Peyer's patch (tissue), 4 donors: ENCODE data around the gene HSPA4. TPM values are rescaled to one million over a fixed set of nuclear protein-coding genes. Genes with fewer than 3 reads are reported as not detected.

ENCODE experiments used
- DNase-seq, 3 donors: peaks; one replicate each; pipeline ENCODE4 v3.0.0-alpha.2; 2017 to 2019
- H3K27ac ChIP-seq, 4 donors: fragments of 200-600 bp; sonication (generic); one replicate each; pipeline ENCODE4 v1.5.1; 2016 to 2019
- H3K27me3 ChIP-seq, 2 donors: fragments of 200-600 bp; sonication (generic); one replicate each; pipeline ENCODE4 v1.5.1; 2019
- H3K36me3 ChIP-seq, 3 donors: fragments of 200-600 bp; sonication (generic); one replicate each; pipeline ENCODE4 v1.5.1; 2016 to 2019
- H3K4me1 ChIP-seq, 4 donors: fragments of 200-600 bp; sonication (generic); one replicate each; pipeline ENCODE4 v1.5.1; 2016 to 2019
- H3K4me3 ChIP-seq, 4 donors: fragments of 200-600 bp; sonication (generic); 1 replicate in 3 of 4; 2 replicates in 1 of 4; pipeline ENCODE4 v1.5.1; 2016 to 2019; ENCODE audit warnings: mild to moderate bottlenecking in 1 of 4
- H3K9me3 ChIP-seq, 4 donors: fragments of 200-600 bp; sonication (generic); one replicate each; pipeline ENCODE4 v1.5.1; 2016 to 2019; ENCODE audit warnings: mild to moderate bottlenecking in 1 of 4
- POLR2A ChIP-seq, 2 donors: fragments of 450-650 bp; IDR thresholded peaks; one replicate each; pipeline ENCODE4 v1.5.1; 2017; ENCODE audit warnings: antibody characterized with exemption in 2 of 2, mild to moderate bottlenecking in 2 of 2, moderate library complexity in 2 of 2
- total RNA-seq, 4 donors: library from RNA; depleted of rRNA; stranded (reverse); fragments of >200 nt; gene quantifications; one replicate each; pipeline ENCODE4 v1.1.0, GENCODE V29; 2016
- TF ChIP-seq, protein P1 (sequence below), 6 experiments: fragments of 450-650 bp in 4 of 6; fragments of 200-600 bp in 2 of 6; sonication (generic) in 1 of 6; IDR thresholded peaks; one replicate each; pipeline ENCODE4 v1.5.1; 2017 to 2019; ENCODE audit warnings: antibody characterized with exemption in 6 of 6, mild to moderate bottlenecking in 3 of 6, moderate library complexity in 1 of 6

Gene HSPA4
- total RNA-seq, 4 donors from 2014 or later = 18.0 to 78.4 (median 41.4) TPM

- peaks cover 0 to 21% (median 8%) of the 10 kb centered on the region in 4 donors for H3K4me1 ChIP-seq
Measured at GRCh38 chr5:133048993-133049725, 2.7 kb upstream of the HSPA4 start.

DNA sequence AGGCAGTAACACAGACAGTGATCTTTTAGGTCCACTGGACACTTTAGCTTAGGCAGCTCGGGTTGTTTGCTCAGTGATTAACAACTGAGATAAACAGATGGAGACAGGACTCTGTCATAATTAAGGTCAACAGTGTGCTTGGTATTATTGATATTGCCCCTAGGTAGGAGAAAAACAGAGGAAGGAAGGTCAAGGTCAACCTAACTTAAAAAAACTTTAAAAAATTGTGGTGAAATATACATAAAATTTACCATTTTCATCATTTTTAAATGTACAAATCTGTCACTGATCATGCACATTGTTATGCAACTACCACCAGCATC, 2.1 kb upstream of the HSPA4 start:
- Histone ChIP-seq H3K9me3 (no peaks in the 10 kb centered on the region), H3K36me3 (no peaks in the 10 kb centered on the region), H3K27me3 (no peaks in the 10 kb centered on the region), H3K27ac (peak overlapping the region in 3 of 4 donors; percentile 36 to 99 (median 43)), H3K4me3 (no peak overlapping the region), H3K4me1 (peaks cover 0 to 26% (median 8%) of the 10 kb centered on the region in 4 donors)
- TF ChIP-seq, protein P1, sequence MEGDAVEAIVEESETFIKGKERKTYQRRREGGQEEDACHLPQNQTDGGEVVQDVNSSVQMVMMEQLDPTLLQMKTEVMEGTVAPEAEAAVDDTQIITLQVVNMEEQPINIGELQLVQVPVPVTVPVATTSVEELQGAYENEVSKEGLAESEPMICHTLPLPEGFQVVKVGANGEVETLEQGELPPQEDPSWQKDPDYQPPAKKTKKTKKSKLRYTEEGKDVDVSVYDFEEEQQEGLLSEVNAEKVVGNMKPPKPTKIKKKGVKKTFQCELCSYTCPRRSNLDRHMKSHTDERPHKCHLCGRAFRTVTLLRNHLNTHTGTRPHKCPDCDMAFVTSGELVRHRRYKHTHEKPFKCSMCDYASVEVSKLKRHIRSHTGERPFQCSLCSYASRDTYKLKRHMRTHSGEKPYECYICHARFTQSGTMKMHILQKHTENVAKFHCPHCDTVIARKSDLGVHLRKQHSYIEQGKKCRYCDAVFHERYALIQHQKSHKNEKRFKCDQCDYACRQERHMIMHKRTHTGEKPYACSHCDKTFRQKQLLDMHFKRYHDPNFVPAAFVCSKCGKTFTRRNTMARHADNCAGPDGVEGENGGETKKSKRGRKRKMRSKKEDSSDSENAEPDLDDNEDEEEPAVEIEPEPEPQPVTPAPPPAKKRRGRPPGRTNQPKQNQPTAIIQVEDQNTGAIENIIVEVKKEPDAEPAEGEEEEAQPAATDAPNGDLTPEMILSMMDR (IDR thresholded peaks at IDR 0.05) = no peak
- no peak for TF ChIP-seq POLR2A (IDR thresholded peaks at IDR 0.05)
- DNase-seq = no peak

More at GRCh38 chr5:133048993-133049725, 2.7 kb upstream of the HSPA4 start:
- TF ChIP-seq, protein P1 (IDR thresholded peaks at IDR 0.05) = no peak
- TF ChIP-seq POLR2A (IDR thresholded peaks at IDR 0.05) = no peak
- no peak for DNase-seq
- no peak overlapping the region for H3K4me3 ChIP-seq
- H3K27ac ChIP-seq = peak overlapping the region in 3 of 4 donors; percentile 36 to 99 (median 43)
- no peaks in the 10 kb centered on the region for H3K9me3 ChIP-seq
- no peaks in the 10 kb centered on the region for H3K27me3 ChIP-seq
- H3K36me3 ChIP-seq = no peaks in the 10 kb centered on the region

GRCh38 chr5:133050521-133050920, 1.3 kb upstream of the HSPA4 start:
- H3K27ac ChIP-seq = peak overlapping the region; percentile 93 to 99 (median 96)
- DNase-seq = no peak
- H3K36me3 ChIP-seq = no peaks in the 10 kb centered on the region
- no peaks in the 10 kb centered on the region for H3K27me3 ChIP-seq
- H3K9me3 ChIP-seq = no peaks in the 10 kb centered on the region
- peaks cover 0 to 27% (median 8%) of the 10 kb centered on the region in 4 donors for H3K4me1 ChIP-seq
- peak overlapping the region in 2 of 4 donors; percentile 83 to 94 for H3K4me3 ChIP-seq
- no peak for TF ChIP-seq POLR2A (IDR thresholded peaks at IDR 0.05)

DNA sequence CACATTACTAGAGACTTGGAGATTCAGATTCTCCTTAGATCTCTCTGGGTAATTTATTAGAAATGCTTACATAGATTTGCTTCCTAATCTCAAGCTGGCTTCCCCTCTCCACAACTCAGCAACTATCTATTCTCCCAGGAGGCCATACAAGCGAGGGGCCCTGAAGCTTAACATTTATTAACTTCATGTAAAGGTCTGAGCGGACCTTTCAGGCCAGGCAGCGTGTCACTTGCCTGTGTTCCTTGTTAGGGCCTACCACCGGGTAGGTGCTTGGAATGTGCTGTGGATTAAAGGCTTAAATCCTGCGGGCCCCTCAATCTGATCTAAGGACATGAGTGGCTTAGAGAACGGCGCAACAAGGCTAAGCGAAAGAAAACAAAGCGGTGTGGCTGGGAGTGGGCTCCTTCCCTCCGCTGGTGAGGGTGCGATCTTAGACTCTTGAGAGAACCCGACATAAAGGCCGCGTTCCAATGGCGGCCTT, 712 bp upstream of the HSPA4 start:
- DNase-seq = no peak
- H3K27me3 ChIP-seq = no peaks in the 10 kb centered on the region
- H3K4me3 ChIP-seq = peak overlapping the region; percentile 83 to 94 (median 90)
- peak overlapping the region; percentile 93 to 99 (median 96) for H3K27ac ChIP-seq
- no peak for TF ChIP-seq POLR2A (IDR thresholded peaks at IDR 0.05)
- TF ChIP-seq, protein P1 (IDR thresholded peaks at IDR 0.05) = peak in 1 of 6 experiments; percentile 2
- peaks cover 0 to 32% (median 8%) of the 10 kb centered on the region in 4 donors for H3K4me1 ChIP-seq
- no peaks in the 10 kb centered on the region for H3K9me3 ChIP-seq
- no peaks in the 10 kb centered on the region for H3K36me3 ChIP-seq

DNA sequence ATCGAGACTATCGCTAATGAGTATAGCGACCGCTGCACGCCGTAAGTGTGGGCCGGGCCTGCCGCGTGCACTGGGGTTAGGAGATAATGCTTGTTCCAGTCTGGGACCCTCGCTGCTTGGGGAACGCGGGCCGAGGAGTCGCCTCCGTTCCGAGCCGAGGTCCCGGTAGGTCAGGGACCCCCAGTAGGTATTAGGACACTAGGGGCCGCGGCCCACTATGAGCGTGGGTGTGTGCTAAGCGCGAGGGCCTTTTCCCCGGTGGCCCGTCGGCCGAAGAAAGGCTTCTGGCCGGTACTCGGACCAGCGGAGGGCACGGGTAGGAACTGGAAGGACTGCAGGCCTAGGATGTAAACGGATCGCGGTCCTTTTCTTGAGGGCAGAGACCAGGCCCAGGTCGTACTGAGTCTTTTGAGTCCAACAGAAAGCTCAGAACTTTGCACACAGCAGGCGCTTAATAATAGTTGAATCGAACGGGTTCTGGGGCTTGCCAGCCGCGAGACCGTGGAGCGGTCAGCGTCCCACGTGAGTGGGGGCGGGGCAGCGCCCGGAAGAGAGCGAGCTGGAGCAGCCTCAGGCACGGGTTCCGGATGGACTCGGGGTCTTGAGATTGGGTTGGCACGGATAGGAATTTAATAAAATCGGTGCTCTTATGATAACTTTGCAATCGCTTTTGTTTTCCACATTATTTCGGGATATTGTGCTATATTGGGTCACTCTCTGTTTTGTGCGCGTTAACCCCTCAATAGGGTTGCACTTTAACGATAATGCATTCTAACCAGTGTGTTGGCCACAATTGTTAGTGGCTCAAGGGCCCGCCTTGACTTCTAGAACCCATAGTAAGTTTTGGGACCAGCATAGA, 733 bp downstream of the HSPA4 start:
- peak; percentile 72 to 87 (median 79) for DNase-seq
- TF ChIP-seq POLR2A (IDR thresholded peaks at IDR 0.05) = no peak
- TF ChIP-seq, protein P1 (IDR thresholded peaks at IDR 0.05) = no peak
- H3K4me3 ChIP-seq = peak overlapping the region; percentile 83 to 94 (median 90)
- H3K27me3 ChIP-seq = no peaks in the 10 kb centered on the region
- peaks cover 0 to 42% (median 8%) of the 10 kb centered on the region in 4 donors for H3K4me1 ChIP-seq
- H3K27ac ChIP-seq = peak overlapping the region; percentile 93 to 99 (median 96)
- no peaks in the 10 kb centered on the region for H3K36me3 ChIP-seq
- H3K9me3 ChIP-seq = no peaks in the 10 kb centered on the region
